Gastroesophageal sphincter (tissue), 3 donors: ENCODE results near the gene KIF12.

Source experiments
- CTCF ChIP-seq, 4 experiments: fragments of 200-600 bp in 2 of 4; fragments of 450-650 bp in 2 of 4; sonication (generic) in 1 of 4; IDR thresholded peaks; one replicate each; pipeline ENCODE4 v1.5.1; 2017 to 2019; ENCODE audit warnings: antibody characterized with exemption in 4 of 4, mild to moderate bottlenecking in 2 of 4, moderate library complexity in 2 of 4
- POLR2A ChIP-seq, 2 donors: fragments of 450-650 bp; IDR thresholded peaks; one replicate each; pipeline ENCODE4 v1.6.1; 2017; ENCODE audit warnings: antibody characterized with exemption in 2 of 2, mild to moderate bottlenecking in 2 of 2, moderate library complexity in 1 of 2

DNA sequence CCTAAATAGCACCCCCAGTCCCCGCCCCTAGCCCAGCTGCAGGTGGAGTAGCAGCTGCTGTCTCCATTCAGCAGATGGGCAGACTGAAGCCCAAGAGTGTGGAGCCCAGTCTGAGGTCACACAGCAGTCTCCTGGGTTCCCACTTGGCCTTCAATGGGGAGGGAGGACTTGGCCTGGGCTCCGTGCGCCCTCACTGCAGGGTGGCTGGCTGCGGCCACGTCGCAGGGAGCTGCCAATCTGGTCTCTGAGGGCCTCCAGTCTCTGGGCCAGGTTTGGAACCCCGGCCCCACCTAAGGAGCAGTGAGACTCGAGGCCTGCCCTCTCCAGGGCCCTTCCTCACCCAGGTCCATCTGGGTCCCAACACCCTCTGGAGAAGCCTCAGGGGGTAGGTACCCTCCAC is 7.4 kb downstream of the KIF12 start:
- TF ChIP-seq CTCF (IDR thresholded peaks at IDR 0.05) (no peak), POLR2A (IDR thresholded peaks at IDR 0.05) (no peak)
